Esophagus muscularis mucosa (tissue), 4 donors: Measurements from ENCODE around the gene MCUB. TPM values are rescaled to one million over a fixed set of nuclear protein-coding genes. Genes with fewer than 3 reads are reported as not detected.

Experiments used
- DNase-seq: peaks from one replicate; pipeline ENCODE4 v3.0.0-alpha.2; 2017; ENCODE audit errors: extremely low spot score
- H3K27ac ChIP-seq, 4 donors: fragments of 200-600 bp; sonication (generic); replicated peaks in 1 of 4; 1 replicate in 3 of 4; 2 replicates in 1 of 4; pipeline ENCODE4 v1.5.1; 2016 to 2019; ENCODE audit warnings: mild to moderate bottlenecking in 1 of 4
- H3K27me3 ChIP-seq, 4 donors: fragments of 200-600 bp; sonication (generic); one replicate each; pipeline versions ENCODE4 v1.5.1 to v1.6.0; 2016 to 2019
- H3K36me3 ChIP-seq, 4 donors: fragments of 200-600 bp; sonication (generic); one replicate each; pipeline ENCODE4 v1.5.1; 2016 to 2019
- H3K4me1 ChIP-seq, 4 donors: fragments of 200-600 bp; sonication (generic); one replicate each; pipeline ENCODE4 v1.5.1; 2016 to 2019
- H3K4me3 ChIP-seq, 4 donors: fragments of 200-600 bp; sonication (generic); 1 replicate in 2 of 4; 2 replicates in 2 of 4; pipeline ENCODE4 v1.5.1; 2016 to 2019; ENCODE audit warnings: mild to moderate bottlenecking in 4 of 4, moderate library complexity in 1 of 4
- H3K9me3 ChIP-seq, 4 donors: fragments of 200-600 bp; sonication (generic); 1 replicate in 3 of 4; 2 replicates in 1 of 4; pipeline ENCODE4 v1.5.1; 2016 to 2019
- EP300 ChIP-seq: sonication (generic); formaldehyde crosslinking; IDR thresholded peaks from one replicate; pipeline ENCODE4 v1.6.1; 2017; ENCODE audit warnings: antibody characterized with exemption
- POLR2A ChIP-seq: fragments of 450-650 bp; IDR thresholded peaks from one replicate; pipeline ENCODE4 v1.6.1; 2017; ENCODE audit warnings: antibody characterized with exemption, moderate library complexity, mild to moderate bottlenecking, low read depth
- POLR2AphosphoS5 ChIP-seq, 2 donors: sonication (generic); formaldehyde crosslinking; IDR thresholded peaks; one replicate each; pipeline ENCODE4 v1.6.1; 2017; ENCODE audit warnings: antibody characterized with exemption in 2 of 2
- WGBS: methylation state at CpG from one replicate; pipeline ENCODE4 v1.1.5; 2018; 5-methylcytosine and 5-hydroxymethylcytosine counted together
- intact Hi-C: fragments of 100-400 bp; cut with DNase I; formaldehyde crosslinking; loops from one replicate; pipeline ENCODE4 v1.15.1; 2023
- total RNA-seq, 4 donors: library from RNA; depleted of rRNA; stranded (reverse); fragments of >200 nt; gene quantifications; one replicate each; pipeline versions ENCODE4 v1.1.0 to v1.2.1, GENCODE V29; 2016
- TF ChIP-seq, protein P1 (sequence below), 3 experiments: fragments of 200-600 bp in 2 of 3; fragments of 450-650 bp in 1 of 3; sonication (generic) in 2 of 3; IDR thresholded peaks; one replicate each; pipeline ENCODE4 v1.5.1; 2017 to 2019; ENCODE audit warnings: antibody characterized with exemption in 3 of 3, mild to moderate bottlenecking in 2 of 3, moderate library complexity in 1 of 3

The MCUB gene
- total RNA-seq, 4 donors from 2014 or later = 7.9 to 25.6 (median 15.1) TPM

- intact Hi-C loops = no loop called here
- peaks cover 0 to 61% (median 37%) of the 10 kb centered on the region in 4 donors for H3K36me3 ChIP-seq
- 93% methylated on average over 1 of the region's 1 CpG for WGBS
Measured at GRCh38 chr4:109545401-109545800, 14.6 kb upstream of the MCUB start.

DNA sequence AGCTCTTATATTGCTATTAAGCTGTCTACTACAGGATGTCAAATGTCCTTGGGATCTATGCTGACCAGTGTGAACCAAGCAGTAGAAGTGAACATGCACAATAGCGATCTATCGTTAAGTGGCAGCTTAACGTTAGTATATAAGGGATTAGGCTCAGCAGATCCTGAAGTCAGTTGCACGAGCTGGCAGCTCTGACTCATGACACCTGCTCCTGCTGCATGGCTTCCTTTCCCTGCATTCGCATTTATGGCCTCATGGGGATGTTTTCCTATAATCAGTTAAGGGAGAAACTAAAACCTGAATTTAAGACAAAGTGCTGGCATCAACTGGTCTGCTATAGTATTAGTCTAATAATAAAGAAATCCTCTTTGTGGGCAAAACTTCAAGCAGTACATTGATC is 12.7 kb upstream of the MCUB start:
- intact Hi-C loops = no loop called here
- 84% methylated on average over 5 of the region's 5 CpGs for WGBS
- H3K27ac ChIP-seq = no peak overlapping the region
- H3K9me3 ChIP-seq = no peaks in the 10 kb centered on the region
- no peaks in the 10 kb centered on the region for H3K4me1 ChIP-seq
- DNase-seq = no peak
- H3K4me3 ChIP-seq = no peak overlapping the region
- TF ChIP-seq, protein P1, sequence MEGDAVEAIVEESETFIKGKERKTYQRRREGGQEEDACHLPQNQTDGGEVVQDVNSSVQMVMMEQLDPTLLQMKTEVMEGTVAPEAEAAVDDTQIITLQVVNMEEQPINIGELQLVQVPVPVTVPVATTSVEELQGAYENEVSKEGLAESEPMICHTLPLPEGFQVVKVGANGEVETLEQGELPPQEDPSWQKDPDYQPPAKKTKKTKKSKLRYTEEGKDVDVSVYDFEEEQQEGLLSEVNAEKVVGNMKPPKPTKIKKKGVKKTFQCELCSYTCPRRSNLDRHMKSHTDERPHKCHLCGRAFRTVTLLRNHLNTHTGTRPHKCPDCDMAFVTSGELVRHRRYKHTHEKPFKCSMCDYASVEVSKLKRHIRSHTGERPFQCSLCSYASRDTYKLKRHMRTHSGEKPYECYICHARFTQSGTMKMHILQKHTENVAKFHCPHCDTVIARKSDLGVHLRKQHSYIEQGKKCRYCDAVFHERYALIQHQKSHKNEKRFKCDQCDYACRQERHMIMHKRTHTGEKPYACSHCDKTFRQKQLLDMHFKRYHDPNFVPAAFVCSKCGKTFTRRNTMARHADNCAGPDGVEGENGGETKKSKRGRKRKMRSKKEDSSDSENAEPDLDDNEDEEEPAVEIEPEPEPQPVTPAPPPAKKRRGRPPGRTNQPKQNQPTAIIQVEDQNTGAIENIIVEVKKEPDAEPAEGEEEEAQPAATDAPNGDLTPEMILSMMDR (IDR thresholded peaks at IDR 0.05) = no peak
- no peak for TF ChIP-seq POLR2A
- no peak for TF ChIP-seq POLR2AphosphoS5 (IDR thresholded peaks at IDR 0.05)
- peaks cover 0 to 45% (median 26%) of the 10 kb centered on the region in 4 donors for H3K36me3 ChIP-seq
- H3K27me3 ChIP-seq = no peaks in the 10 kb centered on the region

More at GRCh38 chr4:109545401-109545800, 14.6 kb upstream of the MCUB start:
- no peak overlapping the region for H3K27ac ChIP-seq
- H3K9me3 ChIP-seq = no peaks in the 10 kb centered on the region
- H3K4me1 ChIP-seq = no peaks in the 10 kb centered on the region
- no peaks in the 10 kb centered on the region for H3K27me3 ChIP-seq
- DNase-seq = no peak
- TF ChIP-seq EP300 = no peak
- TF ChIP-seq, protein P1 (IDR thresholded peaks at IDR 0.05) = no peak
- no peak for TF ChIP-seq POLR2A
- TF ChIP-seq POLR2AphosphoS5 (IDR thresholded peaks at IDR 0.05) = no peak
- H3K4me3 ChIP-seq = no peak overlapping the region

DNA sequence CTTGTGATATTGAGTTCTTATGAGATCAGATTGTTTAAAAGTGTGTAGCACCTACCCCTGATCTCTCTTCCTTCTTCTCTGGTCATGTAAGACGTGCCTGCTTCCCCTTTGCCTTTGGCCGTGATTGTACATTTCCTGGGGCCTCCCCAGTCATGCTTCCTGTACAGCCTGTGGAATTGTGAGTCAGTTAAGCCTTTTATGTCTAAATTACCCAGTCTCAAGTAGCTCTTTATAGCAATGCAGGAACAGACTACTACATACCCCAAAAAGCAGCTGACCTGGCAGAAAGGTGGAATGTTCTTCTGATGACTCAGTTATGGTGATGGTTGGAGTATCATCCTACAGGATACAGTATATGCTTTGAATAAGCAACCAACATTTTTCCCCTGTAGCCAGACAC is 11.4 kb upstream of the MCUB start:
- TF ChIP-seq, protein P1 (IDR thresholded peaks at IDR 0.05) = no peak
- peak; percentile 18 to 32 for TF ChIP-seq POLR2AphosphoS5 (IDR thresholded peaks at IDR 0.05)
- no peaks in the 10 kb centered on the region for H3K4me1 ChIP-seq
- no peak overlapping the region for H3K4me3 ChIP-seq
- no peaks in the 10 kb centered on the region for H3K9me3 ChIP-seq
- no peak for DNase-seq
- intact Hi-C loops = no loop called here
- 80% methylated on average over 2 of the region's 2 CpGs for WGBS
- H3K27ac ChIP-seq = peak overlapping the region in 1 of 4 donors; percentile 1
- peaks cover 0 to 36% (median 16%) of the 10 kb centered on the region in 4 donors for H3K36me3 ChIP-seq
- H3K27me3 ChIP-seq = no peaks in the 10 kb centered on the region

DNA sequence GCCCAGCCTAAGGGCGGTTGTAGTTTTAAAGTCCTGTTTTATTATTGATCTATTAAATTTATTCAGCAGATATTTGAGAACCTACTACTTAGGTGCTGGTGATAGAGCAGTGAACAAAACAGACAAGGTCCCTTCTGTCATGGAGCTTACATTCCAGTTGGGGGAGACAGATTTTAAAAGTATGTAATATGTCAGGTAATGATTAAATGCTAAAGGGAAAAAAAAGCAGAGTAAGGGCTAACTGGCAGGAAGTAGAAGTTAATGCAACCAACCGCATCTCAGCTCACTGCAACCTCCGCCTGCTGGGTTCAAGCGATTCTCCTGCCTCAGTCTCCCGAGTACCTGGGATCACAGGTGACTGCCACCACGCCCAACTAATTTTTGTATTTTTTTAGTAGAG is 7.8 kb upstream of the MCUB start:
- WGBS = 86% methylated on average over 6 of the region's 6 CpGs
- no peak for TF ChIP-seq POLR2AphosphoS5 (IDR thresholded peaks at IDR 0.05)
- TF ChIP-seq EP300 = no peak
- TF ChIP-seq POLR2A = no peak
- TF ChIP-seq, protein P1 (IDR thresholded peaks at IDR 0.05) = no peak
- no peaks in the 10 kb centered on the region for H3K27me3 ChIP-seq
- no peaks in the 10 kb centered on the region for H3K4me1 ChIP-seq
- H3K36me3 ChIP-seq = peaks cover 0 to 15% (median 0%) of the 10 kb centered on the region in 4 donors
- H3K9me3 ChIP-seq = no peaks in the 10 kb centered on the region
- no peak overlapping the region for H3K27ac ChIP-seq
- DNase-seq = no peak
- no peak overlapping the region for H3K4me3 ChIP-seq
- intact Hi-C loops = no loop called here

DNA sequence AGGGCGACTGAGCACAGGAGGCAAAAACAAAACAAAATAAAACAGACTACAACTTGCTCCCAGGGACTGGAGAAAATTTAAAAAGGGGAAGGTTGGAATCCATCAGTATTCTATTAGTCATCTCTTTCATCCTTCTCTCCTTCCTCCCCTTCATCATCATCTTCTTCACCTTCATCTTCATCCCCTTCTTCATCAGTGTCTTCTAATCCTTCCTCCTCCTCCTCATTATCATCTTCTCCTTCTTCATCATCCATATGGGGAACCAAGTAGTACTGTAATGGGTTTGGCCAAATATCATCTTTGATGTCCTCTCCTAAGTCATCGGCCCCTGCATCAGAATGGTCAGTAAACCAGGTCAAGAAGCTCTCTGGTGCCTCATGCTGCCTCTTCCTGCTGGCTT is 6.9 kb upstream of the MCUB start:
- 93% methylated on average over 2 of the region's 2 CpGs for WGBS
- no peaks in the 10 kb centered on the region for H3K4me1 ChIP-seq
- intact Hi-C loops = no loop called here
- H3K27ac ChIP-seq = no peak overlapping the region
- H3K4me3 ChIP-seq = no peak overlapping the region
- H3K27me3 ChIP-seq = no peaks in the 10 kb centered on the region
- TF ChIP-seq POLR2A (no peak), POLR2AphosphoS5 (IDR thresholded peaks at IDR 0.05) (no peak), EP300 (no peak)
- TF ChIP-seq, protein P1 (IDR thresholded peaks at IDR 0.05) = no peak
- no peak for DNase-seq
- no peaks in the 10 kb centered on the region for H3K9me3 ChIP-seq
- H3K36me3 ChIP-seq = peaks cover 0 to 12% (median 0%) of the 10 kb centered on the region in 4 donors
